ENCODE results near the gene NXPE3.

NXPE3 gene

GRCh38 chr3:101803173-101803782 lies 24.3 kb downstream of the NXPE3 start:
- peak; percentile 75 for DNase-seq

GRCh38 chr3:101803939-101804338 lies 24.9 kb downstream of the NXPE3 start:
- no peak for DNase-seq

- no peak for DNase-seq
These were observed 27.5 kb downstream of the NXPE3 start for GRCh38 chr3:101806491-101806890.

- peak; percentile 57 for DNase-seq
These were observed 28.9 kb downstream of the NXPE3 start for GRCh38 chr3:101807888-101808287.

GRCh38 chr3:101809178-101810021 lies 30.4 kb downstream of the NXPE3 start:
- DNase-seq = peak; percentile 55

GRCh38 chr3:101810022-101810418 lies 31.0 kb downstream of the NXPE3 start:
- DNase-seq = no peak

- DNase-seq = peak; percentile 47
These were observed 32.9 kb downstream of the NXPE3 start for GRCh38 chr3:101811875-101812274.

GRCh38 chr3:101812895-101813294 lies 33.9 kb downstream of the NXPE3 start:
- no peak for DNase-seq

- peak; percentile 47 for DNase-seq
These were observed 34.9 kb downstream of the NXPE3 start for GRCh38 chr3:101813817-101814440.

- no peak for DNase-seq
These were observed 35.8 kb downstream of the NXPE3 start for GRCh38 chr3:101814835-101815234.

- DNase-seq = no peak
These were observed 37.5 kb downstream of the NXPE3 start for GRCh38 chr3:101816215-101817149.

GRCh38 chr3:101817992-101818391 lies 39.0 kb downstream of the NXPE3 start:
- DNase-seq = no peak

GRCh38 chr3:101819649-101820206 lies 40.7 kb downstream of the NXPE3 start:
- no peak for DNase-seq

GRCh38 chr3:101821503-101821902 lies 42.5 kb downstream of the NXPE3 start:
- DNase-seq = no peak

GRCh38 chr3:101823525-101823924 lies 44.5 kb downstream of the NXPE3 start:
- DNase-seq = no peak

- no peak for DNase-seq
These were observed 45.7 kb downstream of the NXPE3 start for GRCh38 chr3:101824702-101825101.

GRCh38 chr3:101825904-101826445 lies 47.0 kb downstream of the NXPE3 start:
- DNase-seq = peak; percentile 52

- peak; percentile 84 for DNase-seq
These were observed 48.5 kb downstream of the NXPE3 start for GRCh38 chr3:101827211-101828174.

GRCh38 chr3:101828276-101828675 lies 49.3 kb downstream of the NXPE3 start:
- no peak for DNase-seq

GRCh38 chr3:101828691-101829436 lies 49.9 kb downstream of the NXPE3 start:
- DNase-seq = peak; percentile 73
